Thymus (tissue), 11 donors: ENCODE results near the gene SLC25A13. TPM values are rescaled to one million over a fixed set of nuclear protein-coding genes. Genes with fewer than 3 reads are reported as not detected.

Experiments used
- DNase-seq, 9 donors: peaks; one replicate each; pipeline ENCODE4 v3.0.0-alpha.2; 2013; ENCODE audit warnings: low spot score in 9 of 9, low read depth in 6 of 9, missing footprints in 1 of 9
- H3K27ac ChIP-seq, 2 donors: one replicate each; pipeline ENCODE4 v1.5.1; 2013; ENCODE audit warnings: control low read depth in 1 of 2, low read depth in 1 of 2, low read length in 1 of 2, mild to moderate bottlenecking in 1 of 2, moderate library complexity in 1 of 2
- H3K27me3 ChIP-seq, 2 donors: one replicate each; pipeline ENCODE4 v1.5.1; 2013; ENCODE audit warnings: low read length in 1 of 2; ENCODE audit not compliant: control insufficient read depth in 2 of 2, insufficient read depth in 1 of 2
- H3K36me3 ChIP-seq, 2 donors: one replicate each; pipeline ENCODE4 v1.5.1; 2013; ENCODE audit warnings: low read length in 1 of 2, mild to moderate bottlenecking in 1 of 2, moderate library complexity in 1 of 2; ENCODE audit not compliant: control insufficient read depth in 2 of 2, insufficient read depth in 2 of 2
- H3K4me1 ChIP-seq, 2 donors: one replicate each; pipeline ENCODE4 v1.5.1; 2013; ENCODE audit warnings: low read length in 2 of 2; ENCODE audit not compliant: control insufficient read depth in 2 of 2, insufficient read depth in 2 of 2
- H3K4me3 ChIP-seq, 2 donors: one replicate each; pipeline ENCODE4 v1.5.1; 2013; ENCODE audit warnings: low read length in 2 of 2, control low read depth in 1 of 2, mild to moderate bottlenecking in 1 of 2
- H3K9me3 ChIP-seq, 2 donors: one replicate each; pipeline ENCODE4 v1.5.1; 2013; ENCODE audit warnings: low read length in 1 of 2, mild to moderate bottlenecking in 1 of 2; ENCODE audit not compliant: control insufficient read depth in 2 of 2, insufficient read depth in 1 of 2
- WGBS: extraction: QIAGEN DNeasy Blood & Tissue Kit; methylation state at CpG from one replicate; pipeline ENCODE4 v1.1.7; 2013; 5-methylcytosine and 5-hydroxymethylcytosine counted together
- polyA plus RNA-seq: library from polyadenylated mRNA; stranded (reverse); fragments of 200-250 nt; gene quantifications from one replicate; pipeline ENCODE4 v1.2.3, GENCODE V29; 2013
- total RNA-seq: library from RNA; stranded (reverse); fragments of 120-200 nt; gene quantifications from one replicate; pipeline ENCODE4 v1.2.4, GENCODE V29; 2013
- donor health status: healthy.

The SLC25A13 gene
- total and polyA plus RNA-seq, 2 donors, result 9.7 to 10.9 TPM

GRCh38 chr7:96217147-96217546, 104.8 kb downstream of the SLC25A13 start:
- Histone ChIP-seq H3K9me3 (no peaks in the 10 kb centered on the region), H3K4me1 (no peaks in the 10 kb centered on the region), H3K4me3 (no peak overlapping the region), H3K27me3 (no peaks in the 10 kb centered on the region), H3K36me3 (no peaks in the 10 kb centered on the region), H3K27ac (no peak overlapping the region)
- DNase-seq, result no peak
- 86% methylated on average over 1 of the region's 1 CpG for WGBS

DNA sequence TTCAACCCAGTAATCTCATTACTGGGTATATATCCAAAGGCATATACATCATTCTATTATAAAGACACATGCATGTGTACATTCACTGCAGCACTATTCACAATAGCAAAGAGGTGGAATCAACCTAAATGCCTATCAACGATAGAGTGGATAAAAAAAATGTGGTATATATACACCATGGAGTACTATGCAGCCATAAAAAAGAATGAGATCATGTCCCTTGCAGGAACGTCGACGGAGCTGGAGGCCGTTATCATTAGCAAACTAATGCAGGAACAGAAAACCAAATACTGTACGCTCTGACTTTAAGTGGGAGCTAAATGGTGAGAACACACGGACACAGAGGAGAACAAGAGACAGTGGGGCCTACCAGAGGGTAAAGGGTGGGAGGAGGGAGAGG, 105.5 kb downstream of the SLC25A13 start:
- WGBS, result 98% methylated on average over 7 of the region's 7 CpGs
- Histone ChIP-seq H3K27me3 (no peaks in the 10 kb centered on the region), H3K27ac (no peak overlapping the region), H3K9me3 (no peaks in the 10 kb centered on the region), H3K4me1 (no peaks in the 10 kb centered on the region), H3K4me3 (no peak overlapping the region), H3K36me3 (no peaks in the 10 kb centered on the region)
- DNase-seq, result no peak

- Histone ChIP-seq H3K4me1 (no peaks in the 10 kb centered on the region), H3K27ac (no peak overlapping the region), H3K9me3 (no peaks in the 10 kb centered on the region), H3K27me3 (no peaks in the 10 kb centered on the region), H3K4me3 (no peak overlapping the region), H3K36me3 (no peaks in the 10 kb centered on the region)
- no peak for DNase-seq
- 97% methylated on average over 2 of the region's 2 CpGs for WGBS
These were observed 109.4 kb downstream of the SLC25A13 start for GRCh38 chr7:96212474-96212873.

- Histone ChIP-seq H3K4me1 (no peaks in the 10 kb centered on the region), H3K27ac (no peak overlapping the region), H3K9me3 (no peaks in the 10 kb centered on the region), H3K27me3 (no peaks in the 10 kb centered on the region), H3K4me3 (no peak overlapping the region), H3K36me3 (no peaks in the 10 kb centered on the region)
- no peak for DNase-seq
These were observed 109.9 kb downstream of the SLC25A13 start for GRCh38 chr7:96211954-96212353.

DNA sequence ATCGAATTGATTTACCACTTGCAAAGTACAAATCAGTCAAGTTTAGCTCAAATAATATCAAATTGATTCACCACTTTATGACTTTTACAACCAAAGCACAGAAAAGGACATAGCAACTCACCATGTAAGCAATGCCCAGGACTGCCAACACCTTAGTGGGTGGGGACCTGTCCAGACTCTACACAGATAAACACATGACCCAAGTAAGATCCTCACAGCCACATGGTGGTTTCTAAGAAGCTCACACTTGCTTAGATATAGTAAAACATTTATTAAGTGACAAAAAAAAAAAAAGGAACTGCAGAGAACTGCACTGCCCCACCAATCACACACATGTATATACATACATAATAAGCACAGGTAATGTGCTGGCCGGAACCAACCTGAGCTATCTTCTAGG, 116.2 kb downstream of the SLC25A13 start:
- H3K4me3 ChIP-seq, result no peak overlapping the region
- no peaks in the 10 kb centered on the region for H3K4me1 ChIP-seq
- 95% methylated on average over 2 of the region's 2 CpGs for WGBS
- no peak for DNase-seq
- H3K27ac ChIP-seq, result no peak overlapping the region
- H3K27me3 ChIP-seq, result no peaks in the 10 kb centered on the region
- no peaks in the 10 kb centered on the region for H3K9me3 ChIP-seq
- no peaks in the 10 kb centered on the region for H3K36me3 ChIP-seq

GRCh38 chr7:96204601-96205000, 117.3 kb downstream of the SLC25A13 start:
- Histone ChIP-seq H3K4me1 (no peaks in the 10 kb centered on the region), H3K27ac (no peak overlapping the region), H3K36me3 (no peaks in the 10 kb centered on the region), H3K4me3 (no peak overlapping the region), H3K27me3 (no peaks in the 10 kb centered on the region), H3K9me3 (no peaks in the 10 kb centered on the region)
- DNase-seq, result no peak
- 98% methylated on average over 3 of the region's 3 CpGs for WGBS

- no peak overlapping the region for H3K27ac ChIP-seq
- H3K4me3 ChIP-seq, result no peak overlapping the region
- no peaks in the 10 kb centered on the region for H3K9me3 ChIP-seq
- no peak for DNase-seq
- H3K4me1 ChIP-seq, result no peaks in the 10 kb centered on the region
- no peaks in the 10 kb centered on the region for H3K36me3 ChIP-seq
- WGBS, result 98% methylated on average over 3 of the region's 3 CpGs
- H3K27me3 ChIP-seq, result no peaks in the 10 kb centered on the region
These were observed 118.1 kb downstream of the SLC25A13 start for GRCh38 chr7:96203786-96204185.

DNA sequence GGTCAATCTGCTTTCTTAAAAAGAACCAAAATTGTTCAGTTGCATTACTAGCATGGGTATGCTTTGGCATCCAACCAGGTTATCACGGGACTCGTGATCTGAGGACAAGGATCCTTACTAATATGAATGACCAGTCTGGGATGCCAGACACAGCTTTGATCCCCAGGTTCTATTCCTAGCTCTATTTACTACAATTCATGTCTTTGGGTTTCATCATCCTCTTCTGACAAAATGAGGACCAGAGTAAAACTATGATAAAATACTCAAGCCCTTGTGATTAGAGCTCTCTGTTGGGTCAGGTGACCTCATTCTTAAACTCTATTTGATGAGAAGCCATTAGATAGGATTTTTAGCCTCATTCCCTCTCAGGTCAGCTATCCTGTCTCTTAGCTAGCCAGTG, 119.8 kb downstream of the SLC25A13 start:
- H3K9me3 ChIP-seq, result no peaks in the 10 kb centered on the region
- DNase-seq, result no peak
- 98% methylated on average over 2 of the region's 2 CpGs for WGBS

GRCh38 chr7:96200740-96201139, 121.2 kb downstream of the SLC25A13 start:
- Histone ChIP-seq H3K4me3 (no peak overlapping the region), H3K36me3 (no peaks in the 10 kb centered on the region), H3K27me3 (no peaks in the 10 kb centered on the region), H3K27ac (no peak overlapping the region), H3K9me3 (no peaks in the 10 kb centered on the region), H3K4me1 (no peaks in the 10 kb centered on the region)
- DNase-seq, result no peak
- WGBS, result 89% methylated on average over 1 of the region's 1 CpG

More for the DNA sequence above, 119.8 kb downstream of the SLC25A13 start:
- no peak overlapping the region for H3K27ac ChIP-seq
- H3K4me3 ChIP-seq, result no peak overlapping the region
- no peaks in the 10 kb centered on the region for H3K36me3 ChIP-seq
- no peaks in the 10 kb centered on the region for H3K4me1 ChIP-seq
- H3K27me3 ChIP-seq, result no peaks in the 10 kb centered on the region

DNA sequence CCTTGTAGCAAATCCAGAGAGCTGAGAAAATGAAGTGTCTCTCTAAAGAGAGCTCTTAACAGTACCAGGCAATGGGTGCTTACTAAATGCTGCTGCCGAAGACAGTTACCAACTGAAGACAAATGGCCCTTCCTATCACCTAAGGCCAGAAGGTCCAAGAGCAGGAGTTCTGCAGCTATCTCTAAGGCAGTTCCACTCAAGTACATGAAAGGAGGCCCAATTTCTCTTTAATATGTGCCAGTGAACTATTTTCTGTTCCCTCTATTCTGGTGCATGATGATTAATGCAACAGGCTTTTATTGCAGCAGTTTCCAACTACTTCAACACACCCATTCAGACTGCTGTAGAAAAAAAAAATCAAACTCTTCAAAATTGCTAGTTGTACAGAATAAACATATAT, 122.5 kb downstream of the SLC25A13 start:
- no peaks in the 10 kb centered on the region for H3K9me3 ChIP-seq
- H3K27me3 ChIP-seq, result no peaks in the 10 kb centered on the region
- no peak overlapping the region for H3K4me3 ChIP-seq
- no peaks in the 10 kb centered on the region for H3K4me1 ChIP-seq
- 98% methylated on average over 1 of the region's 1 CpG for WGBS
- no peak for DNase-seq
- H3K27ac ChIP-seq, result no peak overlapping the region
- no peaks in the 10 kb centered on the region for H3K36me3 ChIP-seq
